Breast epithelium (tissue), 3 donors: Measurements from ENCODE around the gene CABLES1.

Experiments
- CTCF ChIP-seq, 3 donors: fragments of 450-650 bp; IDR thresholded peaks; one replicate each; pipeline ENCODE4 v1.5.1; 2016 to 2017; ENCODE audit warnings: antibody characterized with exemption in 3 of 3, mild to moderate bottlenecking in 3 of 3, moderate library complexity in 3 of 3
- POLR2A ChIP-seq: fragments of 450-650 bp; IDR thresholded peaks from one replicate; pipeline ENCODE4 v1.6.1; 2016; ENCODE audit warnings: antibody characterized with exemption, mild to moderate bottlenecking, moderate library complexity
- POLR2AphosphoS5 ChIP-seq, 3 donors: sonication (generic); formaldehyde crosslinking; IDR thresholded peaks; one replicate each; pipeline ENCODE4 v1.6.1; 2017; ENCODE audit warnings: antibody characterized with exemption in 3 of 3

DNA sequence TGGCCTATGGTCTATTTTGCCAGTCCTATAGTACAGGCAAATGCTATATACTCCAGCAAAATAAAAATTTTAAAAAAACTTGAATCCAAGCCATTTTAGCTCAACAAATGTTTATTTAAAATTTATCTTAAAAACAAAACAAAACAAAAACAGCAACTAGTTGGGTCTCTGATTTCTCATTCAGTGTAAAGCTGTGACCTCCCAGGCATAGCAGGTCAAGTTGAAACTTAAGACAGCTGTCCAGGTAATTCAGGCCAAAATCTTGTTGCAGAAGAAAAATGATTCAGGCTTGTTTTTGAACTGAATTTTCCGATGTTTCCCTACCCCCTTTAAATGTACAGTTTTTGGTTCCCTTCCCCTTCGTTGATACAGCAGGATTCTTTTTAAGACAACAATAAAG lies 58.5 kb downstream of the CABLES1 start:
- TF ChIP-seq POLR2A (no peak), CTCF (IDR thresholded peaks at IDR 0.05) (no peak), POLR2AphosphoS5 (IDR thresholded peaks at IDR 0.05) (no peak)
